Loucy (cell line): ENCODE results near the gene CYP3A5.

Experiments used
- H2AFZ ChIP-seq: fragments of 200-600 bp; sonication (generic); 2 replicates; pipeline ENCODE4 v1.6.0; 2016; ENCODE audit warnings: antibody characterized with exemption, mild to moderate bottlenecking, low read length, moderate library complexity
- H3F3A ChIP-seq: fragments of 200-600 bp; 2 replicates; pipeline ENCODE4 v1.6.0; 2016; ENCODE audit warnings: antibody characterized with exemption, low read depth, mild to moderate bottlenecking
- H3K27me3 ChIP-seq: fragments of 200-600 bp; sonication (generic); 2 replicates; pipeline ENCODE4 v1.6.1; 2014; ENCODE audit warnings: low read length, mild to moderate bottlenecking; ENCODE audit not compliant: insufficient read depth, poor library complexity, severe bottlenecking
- H3K36me3 ChIP-seq: fragments of 200-600 bp; sonication (generic); 2 replicates; pipeline ENCODE4 v1.6.1; 2016; ENCODE audit warnings: low read length; ENCODE audit not compliant: insufficient read depth
- H3K4me1 ChIP-seq: fragments of 200-600 bp; sonication (generic); 2 replicates; pipeline ENCODE4 v1.5.1; 2014; ENCODE audit warnings: low read length, mild to moderate bottlenecking; ENCODE audit not compliant: insufficient read depth, poor library complexity, severe bottlenecking
- H3K4me2 ChIP-seq: fragments of 200-600 bp; sonication (generic); 2 replicates; pipeline ENCODE4 v1.6.0; 2014; ENCODE audit warnings: antibody characterized with exemption, low read length, low read depth, mild to moderate bottlenecking; ENCODE audit not compliant: poor library complexity, severe bottlenecking
- H3K4me3 ChIP-seq: fragments of 200-600 bp; sonication (generic); 2 replicates; pipeline ENCODE4 v1.5.1; 2014; ENCODE audit warnings: low read length, mild to moderate bottlenecking, mixed read lengths; ENCODE audit not compliant: poor library complexity, severe bottlenecking
- H3K79me2 ChIP-seq: fragments of 200-600 bp; sonication (generic); 2 replicates; pipeline ENCODE4 v1.6.1; 2014; ENCODE audit warnings: low read length; ENCODE audit not compliant: insufficient read depth
- H3K9ac ChIP-seq: fragments of 200-600 bp; sonication (generic); 2 replicates; pipeline ENCODE4 v1.6.0; 2014; ENCODE audit warnings: mild to moderate bottlenecking, low read depth, low read length, moderate library complexity; ENCODE audit not compliant: poor library complexity, severe bottlenecking
- H3K9me2 ChIP-seq: fragments of 200-600 bp; sonication (generic); replicated peaks from 2 replicates; pipeline ENCODE4 v1.6.1; 2016; ENCODE audit warnings: low read depth, low read length, mixed read lengths
- H3K9me3 ChIP-seq: fragments of 200-600 bp; sonication (generic); 2 replicates; pipeline ENCODE4 v1.6.1; 2014; ENCODE audit warnings: mild to moderate bottlenecking, antibody characterized with exemption, low read length, low read depth; ENCODE audit not compliant: insufficient read depth
- H4K20me1 ChIP-seq: fragments of 200-600 bp; sonication (generic); 2 replicates; pipeline ENCODE4 v1.6.0; 2014; ENCODE audit warnings: antibody characterized with exemption, low read length, mild to moderate bottlenecking; ENCODE audit not compliant: insufficient read depth, poor library complexity, severe bottlenecking
- EZH2phosphoT487 ChIP-seq: fragments of 200-600 bp; IDR thresholded peaks from 2 replicates; pipeline ENCODE4 v1.6.1; 2018; ENCODE audit warnings: antibody characterized with exemption, mild to moderate bottlenecking, moderate library complexity, borderline replicate concordance
- TF ChIP-seq, protein P1 (sequence below): fragments of 200-600 bp; sonication (generic); conservative IDR thresholded peaks from 2 replicates; pipeline ENCODE4 v1.5.1; 2014; ENCODE audit warnings: mild to moderate bottlenecking, antibody characterized with exemption, low read length

Gene CYP3A5

GRCh38 chr7:99720800-99721595 lies 41.2 kb upstream of the CYP3A5 start:
- no peaks in the 10 kb centered on the region for H4K20me1 ChIP-seq
- H2AFZ ChIP-seq, result no peak overlapping the region
- no peak for TF ChIP-seq EZH2phosphoT487
- TF ChIP-seq, protein P1, sequence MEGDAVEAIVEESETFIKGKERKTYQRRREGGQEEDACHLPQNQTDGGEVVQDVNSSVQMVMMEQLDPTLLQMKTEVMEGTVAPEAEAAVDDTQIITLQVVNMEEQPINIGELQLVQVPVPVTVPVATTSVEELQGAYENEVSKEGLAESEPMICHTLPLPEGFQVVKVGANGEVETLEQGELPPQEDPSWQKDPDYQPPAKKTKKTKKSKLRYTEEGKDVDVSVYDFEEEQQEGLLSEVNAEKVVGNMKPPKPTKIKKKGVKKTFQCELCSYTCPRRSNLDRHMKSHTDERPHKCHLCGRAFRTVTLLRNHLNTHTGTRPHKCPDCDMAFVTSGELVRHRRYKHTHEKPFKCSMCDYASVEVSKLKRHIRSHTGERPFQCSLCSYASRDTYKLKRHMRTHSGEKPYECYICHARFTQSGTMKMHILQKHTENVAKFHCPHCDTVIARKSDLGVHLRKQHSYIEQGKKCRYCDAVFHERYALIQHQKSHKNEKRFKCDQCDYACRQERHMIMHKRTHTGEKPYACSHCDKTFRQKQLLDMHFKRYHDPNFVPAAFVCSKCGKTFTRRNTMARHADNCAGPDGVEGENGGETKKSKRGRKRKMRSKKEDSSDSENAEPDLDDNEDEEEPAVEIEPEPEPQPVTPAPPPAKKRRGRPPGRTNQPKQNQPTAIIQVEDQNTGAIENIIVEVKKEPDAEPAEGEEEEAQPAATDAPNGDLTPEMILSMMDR, result no peak
- H3K4me1 ChIP-seq, result no peaks in the 10 kb centered on the region
- H3K79me2 ChIP-seq, result no peaks in the 10 kb centered on the region
- H3K4me3 ChIP-seq, result no peak overlapping the region
- no peaks in the 10 kb centered on the region for H3F3A ChIP-seq
- H3K9me3 ChIP-seq, result no peaks in the 10 kb centered on the region
- no peaks in the 10 kb centered on the region for H3K9me2 ChIP-seq
- no peak overlapping the region for H3K9ac ChIP-seq
- H3K27me3 ChIP-seq, result no peaks in the 10 kb centered on the region
- H3K4me2 ChIP-seq, result no peak overlapping the region
- H3K36me3 ChIP-seq, result no peaks in the 10 kb centered on the region

DNA sequence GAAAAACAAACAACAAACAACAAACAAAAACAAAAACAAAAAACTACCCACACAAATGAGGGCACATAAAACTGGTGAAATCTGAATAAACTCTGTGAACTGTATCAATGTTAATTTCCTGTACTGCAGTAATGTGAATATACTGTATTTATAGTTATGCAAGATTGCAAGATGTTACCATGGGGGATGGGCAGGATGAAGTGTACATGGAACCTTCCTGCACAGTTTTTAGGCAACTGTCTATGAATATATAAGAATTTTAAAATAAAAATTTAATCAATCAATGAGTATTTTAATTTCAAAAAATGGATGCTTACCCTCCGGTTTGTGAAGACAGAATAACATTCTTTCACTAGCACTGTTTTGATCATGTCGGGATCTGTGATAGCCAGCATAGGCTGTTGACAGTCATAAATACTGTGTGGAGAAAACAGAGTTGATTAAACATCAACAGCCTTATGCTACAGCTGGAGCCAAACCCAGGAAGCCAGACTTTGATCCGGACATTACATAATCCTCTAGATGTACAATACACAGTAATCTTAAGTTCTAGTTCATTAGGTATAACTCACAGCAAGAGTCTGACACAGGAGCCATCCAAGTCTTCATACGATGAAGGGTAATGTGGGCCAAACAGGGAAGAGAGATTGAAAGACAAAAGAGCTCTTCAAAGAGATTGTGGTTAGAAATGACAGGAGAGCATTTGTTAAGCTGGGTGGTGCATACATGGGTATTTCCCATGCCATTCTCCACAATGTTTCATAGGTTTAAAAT lies 40.4 kb upstream of the CYP3A5 start:
- Histone ChIP-seq H2AFZ (no peak overlapping the region), H3K36me3 (no peaks in the 10 kb centered on the region), H3K9me3 (no peaks in the 10 kb centered on the region), H3K79me2 (no peaks in the 10 kb centered on the region), H3K4me2 (no peak overlapping the region), H3K4me3 (no peak overlapping the region), H4K20me1 (no peaks in the 10 kb centered on the region), H3K4me1 (no peaks in the 10 kb centered on the region), H3F3A (no peaks in the 10 kb centered on the region), H3K27me3 (no peaks in the 10 kb centered on the region), H3K9me2 (no peaks in the 10 kb centered on the region), H3K9ac (no peak overlapping the region)
- TF ChIP-seq, protein P1, result no peak
- no peak for TF ChIP-seq EZH2phosphoT487

DNA sequence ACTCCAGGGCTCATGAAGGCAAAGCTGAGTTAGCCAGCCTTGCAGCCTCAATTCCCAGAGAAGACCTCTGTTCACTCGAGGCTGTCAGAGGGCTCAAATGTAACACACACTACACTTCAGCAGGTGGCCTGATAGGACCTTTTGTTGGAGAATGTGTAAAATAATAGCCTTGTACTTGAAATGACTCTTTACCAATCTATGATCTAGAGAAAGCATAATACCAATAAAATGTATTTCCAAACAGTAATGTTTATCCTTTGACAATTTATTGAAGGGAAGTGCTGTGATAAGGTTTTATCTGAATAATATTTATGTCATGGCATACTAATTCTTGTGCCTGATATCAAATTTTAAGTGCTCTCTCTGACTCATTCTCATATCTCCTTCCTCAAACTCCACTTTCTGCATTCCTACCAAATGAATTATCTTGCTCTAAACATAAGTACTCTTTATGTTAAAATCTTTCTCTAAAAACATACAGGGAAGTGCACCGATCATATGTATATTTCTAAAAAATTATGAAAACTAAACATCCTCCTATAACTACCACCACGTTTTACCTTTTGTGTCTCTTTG lies 34.3 kb upstream of the CYP3A5 start:
- Histone ChIP-seq H3K9me2 (no peaks in the 10 kb centered on the region), H2AFZ (no peak overlapping the region), H3K4me2 (no peak overlapping the region), H3K9me3 (no peaks in the 10 kb centered on the region), H3K9ac (no peak overlapping the region), H4K20me1 (no peaks in the 10 kb centered on the region), H3K27me3 (no peaks in the 10 kb centered on the region), H3F3A (no peaks in the 10 kb centered on the region), H3K36me3 (peaks cover 4% of the 10 kb centered on the region; the same call in 1 of the 2 replicates), H3K79me2 (no peaks in the 10 kb centered on the region), H3K4me1 (no peaks in the 10 kb centered on the region), H3K4me3 (no peak overlapping the region)
- TF ChIP-seq, protein P1, result no peak
- no peak for TF ChIP-seq EZH2phosphoT487
